SK-MEL-5 (cell line): ENCODE measurements around the gene CA10. TPM values are rescaled to one million over a fixed set of nuclear protein-coding genes. Genes with fewer than 3 reads are reported as not detected.
A peak's percentile ranks its signal among the peaks of the same experiment; 100 is the strongest.

ENCODE experiments used
- DNase-seq: peaks from one replicate; pipeline ENCODE4 v3.0.0-alpha.2; 2016; ENCODE audit warnings: low read depth, low spot score
- in situ Hi-C: cut with HindIII; loops from 2 replicates; pipeline ENCODE4 v1.10.0; 2016; ENCODE audit warnings: low sequenced_read_pairs, high pct_unique_total_duplicates, low pct_unique_long_range_greater_than_20kb
- total RNA-seq: library from RNA; depleted of rRNA; stranded (reverse); fragments of >200 nt; shearing (Covaris generic); gene quantifications from 2 replicates; pipeline ENCODE4 v1.2.3, GENCODE V29; 2014

Gene CA10
- total RNA-seq, 1 experiment from 2014 or later, result not detected

DNA sequence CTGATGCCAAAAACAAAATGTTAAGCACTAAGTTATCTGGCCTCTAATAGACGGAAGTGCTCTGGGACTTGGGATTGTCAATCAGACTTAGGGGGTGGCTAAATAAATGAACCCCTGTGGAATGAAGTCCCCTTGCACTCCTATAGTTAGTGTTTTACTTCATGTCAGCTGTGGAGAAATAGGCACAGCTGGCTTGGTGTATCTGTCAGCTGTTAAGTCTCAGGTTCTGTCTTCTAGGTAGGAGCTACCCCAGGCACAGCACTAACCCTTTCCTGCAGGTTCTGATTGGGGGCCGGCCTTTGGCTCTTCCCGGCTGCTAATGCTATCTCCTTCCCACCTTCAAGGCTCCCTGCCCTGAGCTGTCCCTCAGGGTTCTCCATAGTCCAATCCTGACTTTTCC, 487.6 kb downstream of the CA10 start:
- no peak for DNase-seq
- in situ Hi-C loops, result no loop called here

GRCh38 chr17:51668963-51669246, 489.6 kb downstream of the CA10 start:
- in situ Hi-C loops, result no loop called here
- no peak for DNase-seq

DNA sequence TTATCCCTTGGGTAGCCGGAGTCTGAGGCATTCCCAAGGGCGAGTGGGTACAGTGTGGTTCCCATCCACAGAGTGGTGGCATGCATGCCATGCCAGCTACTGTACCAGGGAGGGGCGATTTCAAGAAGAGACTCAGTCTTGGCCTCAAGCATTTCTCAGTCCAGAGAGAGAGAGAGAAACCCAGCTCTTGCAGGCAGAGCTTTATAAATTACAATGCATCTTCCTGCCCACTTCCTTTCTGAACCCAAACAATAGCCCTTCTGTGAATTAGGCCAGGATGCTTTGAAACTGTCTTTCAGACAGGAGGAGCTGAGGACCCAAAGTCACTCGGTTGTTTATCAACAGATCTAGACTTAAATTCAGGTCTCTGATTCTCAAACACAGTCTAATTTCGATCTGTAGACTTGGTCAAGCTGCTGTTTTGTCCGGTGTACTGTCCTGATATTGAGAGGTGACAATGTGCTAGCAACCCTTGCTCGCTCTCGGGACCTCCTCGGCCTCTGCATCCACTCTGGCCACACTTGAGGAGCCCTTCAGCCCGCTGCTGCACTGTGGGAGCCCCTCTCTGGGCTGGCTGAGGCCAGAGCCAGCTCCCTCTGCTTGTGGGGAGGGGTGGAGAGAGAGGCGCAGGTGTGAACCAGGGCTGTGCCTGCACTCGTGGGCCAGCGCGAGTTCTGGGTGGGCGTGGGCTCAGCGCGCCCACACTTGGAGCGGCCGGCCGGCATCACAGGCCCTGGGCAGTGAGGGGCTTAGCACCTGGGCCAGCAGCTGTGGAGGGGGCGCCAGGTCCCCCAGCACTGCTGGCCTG, 490.2 kb downstream of the CA10 start:
- DNase-seq, result peak; percentile 6
- in situ Hi-C loops, result no loop called here

GRCh38 chr17:51667706-51668083, 490.8 kb downstream of the CA10 start:
- in situ Hi-C loops, result no loop called here
- DNase-seq, result no peak

DNA sequence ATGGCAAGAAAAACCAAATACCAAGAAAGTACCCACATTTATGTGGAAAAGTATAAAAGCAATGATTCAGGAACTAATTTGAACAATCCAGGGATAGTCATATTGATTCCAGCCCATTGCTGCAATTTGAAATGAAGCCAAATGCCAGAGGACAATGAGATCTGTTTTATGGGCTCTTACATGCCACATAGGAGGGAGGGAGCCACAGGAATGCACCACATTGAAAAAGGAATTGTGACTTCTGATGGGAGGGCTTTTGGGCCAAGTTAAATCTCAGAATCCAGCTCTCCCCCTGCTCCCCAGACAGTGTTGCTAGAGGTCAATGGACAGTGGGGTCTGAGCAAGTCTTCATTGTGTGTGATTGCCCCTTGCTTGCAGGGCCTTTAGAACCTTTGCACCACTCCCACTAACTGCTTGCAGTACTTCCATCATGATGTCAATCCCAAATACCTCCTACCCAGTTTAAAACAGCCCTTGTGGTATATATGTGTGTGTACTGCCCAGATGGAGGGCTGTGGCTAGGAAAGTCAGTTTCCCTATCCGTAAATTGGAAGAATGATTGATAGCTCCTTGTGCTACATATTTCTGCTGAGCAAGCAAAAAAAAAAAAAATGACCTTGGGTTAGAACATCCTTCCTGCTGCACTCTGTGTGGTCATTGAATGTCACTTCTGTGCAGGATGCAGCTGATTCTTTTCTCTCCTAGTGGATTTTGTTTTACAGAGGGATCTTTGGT, 491.4 kb downstream of the CA10 start:
- in situ Hi-C loops, result no loop called here
- no peak for DNase-seq

DNA sequence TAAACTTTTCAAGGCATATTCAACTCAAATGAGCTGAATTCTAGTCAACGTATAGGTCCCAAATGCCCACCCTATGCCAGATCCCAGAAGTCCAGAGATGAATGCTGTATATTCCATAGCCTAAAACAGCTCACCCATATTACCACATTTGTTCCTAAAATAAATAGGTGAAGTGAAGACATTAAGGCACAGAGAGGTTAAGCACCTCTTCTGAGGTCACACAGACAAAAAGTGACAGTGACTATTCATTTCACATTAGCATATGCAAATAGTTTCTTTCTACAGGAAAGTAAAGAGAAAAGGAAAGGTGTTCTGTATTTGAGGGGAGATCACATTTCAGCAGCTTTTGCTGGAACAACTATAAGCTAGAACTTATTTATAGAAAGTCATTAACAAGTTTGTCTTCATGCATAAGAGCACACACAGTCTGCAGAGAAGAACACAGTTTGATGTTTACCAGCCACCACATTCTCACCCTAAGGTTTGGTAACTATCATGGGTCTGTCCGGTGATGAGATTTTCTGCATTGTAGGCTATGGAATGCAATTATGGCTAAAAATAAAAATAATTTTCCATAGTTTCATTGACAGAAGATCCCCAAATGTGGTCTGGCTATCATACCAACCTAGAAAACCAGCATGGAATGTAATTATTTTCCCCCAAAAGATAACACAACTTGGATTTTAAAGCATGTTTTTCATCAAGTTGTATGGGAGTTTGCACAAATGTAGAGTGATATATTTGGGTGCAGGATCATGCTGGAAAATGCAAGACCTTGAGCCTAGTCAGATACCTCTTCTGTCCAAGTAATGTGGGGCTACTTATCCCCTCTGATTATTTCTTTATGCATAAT, 496.1 kb downstream of the CA10 start:
- no peak for DNase-seq
- in situ Hi-C loops, result no loop called here

GRCh38 chr17:51661403-51661802, 497.1 kb downstream of the CA10 start:
- in situ Hi-C loops, result no loop called here
- no peak for DNase-seq

DNA sequence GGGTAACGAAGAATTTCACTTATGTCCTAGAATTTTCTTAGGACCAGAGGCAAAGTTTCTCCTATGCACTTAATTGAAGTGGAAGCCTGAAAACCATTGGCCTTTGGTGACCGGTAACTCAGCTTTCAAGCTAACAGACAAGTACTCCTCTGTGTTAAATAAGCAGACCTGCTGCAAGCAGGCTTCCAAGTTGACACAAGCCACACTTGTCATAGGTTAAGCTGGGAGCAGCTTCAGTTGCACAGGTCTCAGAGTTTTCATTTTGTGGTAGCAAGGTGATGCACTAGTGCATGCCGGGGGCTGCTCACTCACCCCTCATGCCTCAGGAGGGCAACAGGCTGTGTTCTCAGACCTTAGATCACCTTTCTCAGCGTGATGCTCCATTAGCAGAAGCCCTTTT, 498.2 kb downstream of the CA10 start:
- in situ Hi-C loops, result no loop called here
- no peak for DNase-seq

GRCh38 chr17:51657224-51657623, 501.3 kb downstream of the CA10 start:
- no peak for DNase-seq
- in situ Hi-C loops, result no loop called here

- in situ Hi-C loops, result no loop called here
- DNase-seq, result peak; percentile 32
Observed at GRCh38 chr17:51653878-51654277, 504.6 kb downstream of the CA10 start.

- no peak for DNase-seq
- in situ Hi-C loops, result no loop called here
Observed at GRCh38 chr17:51652529-51652928, 506.0 kb downstream of the CA10 start.

DNA sequence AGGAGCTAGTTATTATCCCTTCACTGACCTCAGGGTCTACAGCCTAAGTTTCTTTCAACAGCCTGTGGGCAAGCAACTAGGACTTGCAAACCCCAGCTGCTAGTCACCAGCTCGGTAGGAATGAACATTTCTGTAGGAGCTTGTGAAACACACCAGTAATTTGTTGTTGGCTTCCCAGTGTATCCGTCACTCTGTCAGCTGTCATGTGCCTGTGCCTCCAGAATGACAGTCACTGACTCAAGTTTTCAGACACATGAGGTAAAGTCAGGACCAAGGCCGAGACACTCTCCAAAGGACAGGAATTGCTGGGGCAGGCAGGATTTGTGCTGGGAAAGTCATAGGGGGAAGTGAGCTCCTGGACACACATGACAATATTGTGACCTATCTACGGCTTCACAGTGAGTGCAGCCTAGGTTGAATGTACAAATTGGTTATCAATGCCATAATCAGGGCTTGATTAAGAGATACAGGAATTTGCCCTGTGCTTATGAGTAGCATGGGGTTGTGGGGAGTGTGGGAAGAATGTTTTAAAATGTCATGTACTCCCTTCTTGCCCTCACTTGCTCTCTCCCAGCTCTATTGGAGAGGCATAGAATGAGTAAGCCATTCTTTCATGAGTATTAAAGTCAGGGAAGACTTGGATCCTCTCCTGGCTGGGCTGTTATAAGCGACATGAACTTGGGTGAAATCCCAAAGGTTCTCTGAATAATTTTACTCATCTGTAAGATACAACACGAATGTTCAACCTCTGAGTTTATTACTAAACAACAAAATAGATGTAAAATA, 506.8 kb downstream of the CA10 start:
- DNase-seq, result peak; percentile 29
- in situ Hi-C loops, result no loop called here

GRCh38 chr17:51650772-51651171, 507.7 kb downstream of the CA10 start:
- in situ Hi-C loops, result no loop called here
- no peak for DNase-seq

DNA sequence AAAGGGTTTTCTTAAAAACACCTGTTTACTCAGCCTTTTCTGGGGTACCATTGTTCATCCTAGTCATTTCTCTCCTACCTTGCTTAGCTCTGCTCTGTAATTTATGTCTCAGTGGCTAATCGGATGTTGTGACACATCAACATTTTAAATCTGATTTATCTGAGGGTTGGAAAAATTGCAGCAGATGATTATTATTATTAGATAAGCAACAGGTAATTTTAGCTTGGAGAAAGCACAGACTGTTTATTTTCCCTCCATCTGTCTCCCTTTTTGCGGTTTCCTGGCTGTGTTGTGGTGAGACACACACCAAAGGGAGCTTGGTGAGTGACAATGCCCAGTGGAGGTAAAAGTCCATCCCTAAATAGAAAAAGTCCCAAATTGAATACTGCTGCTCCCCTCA, 508.3 kb downstream of the CA10 start:
- DNase-seq, result no peak
- in situ Hi-C loops, result no loop called here

DNA sequence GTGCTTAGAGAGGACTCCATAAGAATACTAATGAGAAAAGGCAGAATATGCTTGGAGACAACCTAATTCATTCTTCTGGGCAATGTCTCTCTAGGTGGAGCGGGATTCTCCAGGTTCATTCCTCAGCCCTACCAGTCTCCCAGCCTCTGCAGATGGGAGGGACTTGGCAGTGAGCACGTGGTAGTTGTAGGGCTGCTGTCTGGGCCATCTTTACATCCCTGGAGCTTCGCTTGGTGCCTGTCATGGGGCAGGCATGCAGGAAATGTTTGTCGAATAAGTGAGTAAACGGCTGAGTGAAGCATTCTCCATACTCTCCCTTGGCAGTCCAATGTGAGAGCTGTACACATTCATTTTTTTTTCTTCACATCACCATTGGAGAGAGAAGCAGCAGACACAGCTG, 510.7 kb downstream of the CA10 start:
- in situ Hi-C loops, result no loop called here
- DNase-seq, result no peak

GRCh38 chr17:51647067-51647466, 511.4 kb downstream of the CA10 start:
- in situ Hi-C loops, result no loop called here
- DNase-seq, result peak; percentile 7

GRCh38 chr17:51646539-51646938, 512.0 kb downstream of the CA10 start:
- in situ Hi-C loops, result no loop called here
- no peak for DNase-seq

- in situ Hi-C loops, result no loop called here
- DNase-seq, result no peak
Observed at GRCh38 chr17:51645056-51645455, 513.5 kb downstream of the CA10 start.
